ENCODE results near the gene SLC23A1.
"Not testable (repeated sequence)": the region's sequence is repeated elsewhere in the genome, so short reads cannot be mapped to it uniquely, and the experiment has no call there.

SLC23A1 gene

GRCh38 chr5:139389701-139390638 is 6.9 kb upstream of the SLC23A1 start, which contains the start of gene MZB1:
Gene MZB1 (minus strand): TSS chr5:139389913. CDS start chr5:139389856, 57 bp downstream.
- peak; percentile 50 to 66 for DNase-seq (ENCODE audit: low read depth in 2 of 2)

DNA sequence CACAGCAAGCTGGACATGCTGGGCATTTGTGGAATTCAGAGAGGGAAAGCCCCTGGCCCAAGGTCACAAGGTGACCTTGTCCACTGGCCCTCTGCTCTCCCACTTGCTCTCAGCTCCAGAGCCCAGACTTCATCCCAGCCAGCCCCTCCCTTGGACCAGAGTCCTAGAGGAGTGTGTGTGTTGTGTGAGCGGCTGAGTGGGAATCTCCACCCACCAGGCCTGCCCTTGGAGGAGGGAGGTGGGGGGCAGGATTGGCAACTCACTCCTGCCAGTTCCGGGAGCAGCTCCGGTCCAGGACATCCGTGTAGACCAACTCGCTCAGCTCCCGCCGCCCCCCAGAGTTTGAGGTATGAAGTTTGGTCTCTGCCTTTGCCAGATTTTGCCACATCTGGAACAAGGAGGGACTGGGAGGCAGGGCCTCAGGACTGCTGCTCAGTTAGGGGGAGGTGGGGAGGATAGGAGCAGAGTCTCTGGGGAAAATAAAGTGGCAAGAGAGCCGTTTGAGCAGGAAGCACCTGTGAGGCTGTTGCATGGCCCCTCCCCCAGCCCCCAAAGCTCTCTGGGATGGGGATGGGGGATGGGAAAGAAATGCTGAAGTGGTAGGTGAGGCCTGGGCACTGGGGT is 5.2 kb upstream of the SLC23A1 start:
- no peak for DNase-seq (ENCODE audit: low read depth in 2 of 2)

- DNase-seq (ENCODE audit: low read depth in 2 of 2): no peak
Measured at GRCh38 chr5:139387611-139388197, 4.6 kb upstream of the SLC23A1 start.

DNA sequence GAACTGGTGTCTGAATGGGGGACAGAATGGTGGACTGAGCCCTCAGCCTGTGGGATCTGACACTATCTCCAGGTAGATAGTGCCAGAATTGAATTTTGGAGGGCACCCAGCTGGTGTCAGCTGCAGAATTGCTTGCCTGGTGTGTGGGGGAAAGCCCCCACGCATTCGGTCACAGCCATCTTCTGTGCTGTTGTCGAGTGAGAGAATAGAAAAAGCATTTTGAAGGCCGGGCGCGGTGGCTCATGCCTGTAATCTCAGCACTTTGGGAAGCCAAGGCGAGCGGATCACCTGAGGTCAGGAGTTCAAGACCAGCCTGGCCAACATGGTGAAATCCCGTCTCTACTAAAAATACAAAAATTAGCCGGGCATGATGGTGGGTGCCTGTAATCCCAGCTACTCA is 3.9 kb upstream of the SLC23A1 start:
- DNase-seq (ENCODE audit: low read depth in 2 of 2): not testable (repeated sequence)

DNA sequence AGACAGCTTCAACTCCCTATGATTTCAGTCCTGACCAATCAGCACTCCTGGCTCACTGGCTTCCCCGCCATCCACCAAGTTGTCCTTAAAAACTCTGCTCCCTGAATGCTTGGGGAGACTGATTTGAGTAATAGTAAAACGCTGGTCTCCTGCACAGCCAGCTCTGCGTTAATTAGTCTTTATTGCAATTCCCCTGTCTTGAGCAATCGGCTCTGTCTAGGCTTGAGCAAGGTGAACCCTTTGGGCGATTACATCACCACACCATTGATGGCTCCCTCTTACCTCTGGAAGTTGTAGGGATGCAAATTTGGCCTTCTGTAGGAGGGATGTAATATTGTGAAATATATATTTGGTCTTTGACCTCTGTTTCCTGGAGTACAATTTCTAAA is 2.9 kb upstream of the SLC23A1 start:
- no peak for DNase-seq (ENCODE audit: low read depth in 2 of 2)

GRCh38 chr5:139385061-139386049 is 2.3 kb upstream of the SLC23A1 start:
- no peak for DNase-seq (ENCODE audit: low read depth in 2 of 2)

DNA sequence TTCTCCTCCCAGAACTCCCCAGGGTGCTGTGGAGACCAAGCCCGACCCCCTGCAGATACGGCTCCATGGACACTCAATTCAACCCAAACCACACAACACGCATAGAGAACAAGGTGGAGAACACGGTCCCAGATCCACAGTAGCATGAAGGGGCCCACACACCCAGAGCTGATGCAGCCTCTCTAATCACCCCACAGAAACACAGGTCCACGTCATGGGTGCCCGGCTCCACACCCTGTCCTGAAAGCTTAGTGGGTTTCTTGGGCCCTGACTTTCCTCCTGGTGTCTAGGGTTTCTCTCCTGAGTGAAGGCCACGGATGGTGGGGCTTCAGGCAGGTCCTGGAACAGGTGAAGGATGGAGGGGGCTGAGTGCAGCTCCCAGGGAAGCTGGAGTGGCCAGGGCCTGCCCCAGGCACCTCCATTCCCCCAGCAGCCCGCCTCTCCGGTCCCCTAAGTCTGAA is 1.5 kb upstream of the SLC23A1 start:
- DNase-seq (ENCODE audit: low read depth in 2 of 2): no peak

DNA sequence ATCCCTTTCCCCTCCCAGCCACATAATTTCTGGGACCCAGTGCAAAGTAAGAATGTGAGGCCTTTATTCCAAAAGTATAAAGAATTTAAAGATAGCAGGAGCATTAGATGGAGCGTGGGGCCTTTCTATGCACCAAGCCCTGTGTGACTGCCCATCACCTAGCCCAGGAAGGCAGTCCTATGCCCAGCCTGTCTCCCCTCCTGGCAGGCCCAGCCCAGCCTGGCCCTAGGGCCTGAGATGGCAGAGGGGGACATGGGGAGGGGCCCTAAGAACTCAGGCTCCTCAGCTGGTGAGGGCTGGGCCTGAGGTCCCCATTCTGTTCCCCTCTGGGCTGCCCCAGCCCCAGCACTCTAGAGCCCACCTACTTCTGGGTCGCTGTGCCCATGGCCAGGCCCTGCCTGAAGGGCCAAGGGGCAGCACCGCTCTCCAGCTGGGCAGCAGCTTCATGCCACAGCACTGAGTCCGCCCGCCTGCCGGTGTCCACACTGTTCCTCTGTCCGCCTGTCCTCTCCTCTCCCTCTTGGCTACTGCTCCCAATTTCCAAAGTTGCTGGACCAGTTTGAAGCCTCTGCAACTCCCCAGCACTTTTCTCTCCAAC is 995 bp upstream of the SLC23A1 start:
- DNase-seq (ENCODE audit: low read depth in 2 of 2): no peak

DNA sequence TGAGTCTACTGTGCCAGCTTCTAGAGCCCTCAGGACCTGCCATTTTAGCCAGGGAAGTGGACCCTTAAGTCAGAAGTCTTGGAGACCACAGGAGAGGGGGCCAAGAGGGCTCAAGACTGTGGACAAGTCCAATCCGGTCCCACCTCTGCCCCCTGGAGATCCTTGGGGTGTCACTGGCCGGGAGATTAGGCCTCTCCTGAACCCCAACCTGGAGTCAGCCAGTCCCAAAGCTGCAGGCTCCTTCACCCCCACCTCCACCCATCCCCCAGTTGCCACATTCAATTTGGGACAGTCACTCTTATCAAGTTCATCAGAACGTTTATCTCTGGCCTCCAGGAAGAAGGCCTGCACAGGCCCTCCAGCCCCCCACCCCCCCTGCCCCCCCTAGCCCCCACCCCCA is 290 bp downstream of the SLC23A1 start:
- no peak for DNase-seq (ENCODE audit: low read depth in 2 of 2)

- DNase-seq (ENCODE audit: low read depth in 2 of 2): no peak
Measured at GRCh38 chr5:139381837-139382761, 998 bp downstream of the SLC23A1 start.

GRCh38 chr5:139379626-139380449 is 3.3 kb downstream of the SLC23A1 start:
- no peak for DNase-seq (ENCODE audit: low read depth in 2 of 2)

DNA sequence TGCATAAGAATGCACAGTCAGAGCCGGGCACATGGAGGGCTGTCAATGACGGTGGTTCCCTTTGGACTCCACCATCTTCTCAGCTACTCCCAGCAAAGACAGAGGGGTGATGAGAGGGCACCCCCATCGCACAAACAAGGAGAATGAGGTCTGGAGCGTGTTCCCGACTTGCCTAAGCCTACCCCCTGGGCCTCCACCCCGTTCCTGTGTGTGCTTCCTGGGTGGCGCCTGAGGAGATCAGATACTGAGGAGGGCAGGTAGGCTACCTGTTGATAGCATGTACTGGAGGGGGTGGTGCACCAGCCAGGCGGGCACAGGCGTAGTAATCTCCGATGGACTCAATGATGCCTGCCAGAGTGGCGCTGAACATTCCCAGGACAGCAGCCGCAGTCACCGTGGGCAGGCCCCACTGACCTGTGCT is 4.1 kb downstream of the SLC23A1 start:
- no peak for DNase-seq (ENCODE audit: low read depth in 2 of 2)

GRCh38 chr5:139378101-139378825 is 4.8 kb downstream of the SLC23A1 start:
- DNase-seq (ENCODE audit: low read depth in 2 of 2): no peak

GRCh38 chr5:139377226-139377625 is 5.9 kb downstream of the SLC23A1 start:
- DNase-seq (ENCODE audit: low read depth in 2 of 2): no peak

GRCh38 chr5:139376364-139376763 is 6.7 kb downstream of the SLC23A1 start:
- no peak for DNase-seq (ENCODE audit: low read depth in 2 of 2)

DNA sequence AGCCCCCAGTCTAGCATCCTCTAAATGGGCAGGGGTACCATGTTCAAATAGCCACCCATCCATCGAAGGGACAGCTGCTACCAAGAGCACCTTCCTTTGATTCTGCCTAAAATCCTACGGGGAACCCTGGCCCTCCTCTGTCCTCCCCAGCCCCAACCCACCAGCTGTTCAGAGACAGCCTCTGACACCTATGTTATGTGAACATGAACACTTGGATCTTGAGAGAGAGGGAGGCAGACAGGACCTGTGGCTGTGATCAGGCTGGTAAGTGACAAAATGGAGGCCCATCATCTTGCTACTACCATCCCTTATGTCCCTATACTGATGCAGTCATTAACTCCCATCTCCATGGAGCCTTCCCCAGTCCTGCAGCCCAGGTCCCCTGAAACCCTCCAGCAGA is 8.2 kb downstream of the SLC23A1 start:
- DNase-seq (ENCODE audit: low read depth in 2 of 2): no peak

DNA sequence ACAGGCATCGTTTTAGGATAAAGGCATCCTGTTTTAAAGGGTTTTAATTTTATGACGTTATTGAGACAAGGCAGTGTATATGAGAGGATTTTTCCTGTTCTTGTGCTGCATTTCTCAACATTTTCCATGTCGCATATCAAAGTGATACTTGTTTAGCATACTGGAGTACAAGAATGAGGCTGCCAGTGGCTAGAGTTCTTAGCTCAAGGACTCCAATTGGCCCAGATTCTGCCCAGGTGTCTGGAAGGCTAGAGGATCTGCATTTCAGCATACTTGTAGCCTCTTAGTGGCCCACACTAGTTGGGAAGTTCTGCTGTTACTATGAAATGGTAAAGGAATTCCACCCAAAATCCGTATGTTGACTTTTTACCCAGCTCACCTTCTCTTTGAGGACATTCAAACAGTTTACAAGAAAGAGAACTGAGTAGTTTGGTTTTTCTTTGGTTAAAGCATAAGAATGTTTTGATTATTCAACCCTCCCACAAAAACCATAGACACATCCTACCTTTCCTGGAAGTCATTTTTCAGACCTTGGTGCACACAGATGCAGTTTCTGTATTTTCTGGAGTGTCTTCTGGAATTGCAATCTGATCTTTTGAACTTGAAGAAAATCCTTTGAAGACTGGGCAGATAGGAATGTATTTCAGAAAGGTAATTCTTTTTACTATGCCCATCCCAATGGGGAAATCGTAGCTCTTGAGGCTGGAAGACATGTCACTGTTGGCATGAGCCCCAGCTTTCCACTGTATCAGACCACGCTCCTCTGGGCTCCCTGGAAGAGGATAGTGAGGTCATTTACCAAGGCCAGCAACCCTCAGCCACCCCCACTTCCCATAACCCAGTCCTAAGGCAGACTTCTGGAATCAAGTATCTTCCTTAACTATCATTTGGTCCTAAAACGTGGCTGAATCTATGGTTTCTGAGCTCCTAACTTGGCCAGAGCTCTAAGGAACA is 11.3 kb downstream of the SLC23A1 start:
- DNase-seq (ENCODE audit: low read depth in 2 of 2): no peak
